ENCODE measurements around the gene NFE2L3.

Gene NFE2L3

GRCh38 chr7:26201247-26202018 lies 49.4 kb downstream of the NFE2L3 start, which contains the start of gene CBX3:
TSS of gene CBX3 (plus strand) at chr7:26201745. CDS start at chr7:26202999, 1,254 bp downstream.
- DNase-seq: peak; percentile 99

- DNase-seq: peak; percentile 88
These were observed 50.3 kb downstream of the NFE2L3 start for GRCh38 chr7:26202019-26202990.

GRCh38 chr7:26203016-26203415 lies 51.0 kb downstream of the NFE2L3 start:
- DNase-seq: no peak

GRCh38 chr7:26208040-26208439 lies 56.0 kb downstream of the NFE2L3 start:
- no peak for DNase-seq

GRCh38 chr7:26212921-26213718 lies 61.1 kb downstream of the NFE2L3 start:
- DNase-seq: peak; percentile 25

- DNase-seq: no peak
These were observed 62.0 kb downstream of the NFE2L3 start for GRCh38 chr7:26213807-26214515.

GRCh38 chr7:26216049-26216448 lies 64.1 kb downstream of the NFE2L3 start:
- no peak for DNase-seq

- DNase-seq: no peak
These were observed 72.4 kb downstream of the NFE2L3 start for GRCh38 chr7:26224359-26224758.

GRCh38 chr7:26227987-26228386 lies 76.0 kb downstream of the NFE2L3 start:
- DNase-seq: no peak

GRCh38 chr7:26233902-26234511 lies 82.0 kb downstream of the NFE2L3 start:
- no peak for DNase-seq

All from NCI-H69 (cell line).